ENCODE measurements around the gene MUC5AC.
"Not testable (repeated sequence)": the region's sequence is repeated elsewhere in the genome, so short reads cannot be mapped to it uniquely, and the experiment has no call there.

MUC5AC gene

DNA sequence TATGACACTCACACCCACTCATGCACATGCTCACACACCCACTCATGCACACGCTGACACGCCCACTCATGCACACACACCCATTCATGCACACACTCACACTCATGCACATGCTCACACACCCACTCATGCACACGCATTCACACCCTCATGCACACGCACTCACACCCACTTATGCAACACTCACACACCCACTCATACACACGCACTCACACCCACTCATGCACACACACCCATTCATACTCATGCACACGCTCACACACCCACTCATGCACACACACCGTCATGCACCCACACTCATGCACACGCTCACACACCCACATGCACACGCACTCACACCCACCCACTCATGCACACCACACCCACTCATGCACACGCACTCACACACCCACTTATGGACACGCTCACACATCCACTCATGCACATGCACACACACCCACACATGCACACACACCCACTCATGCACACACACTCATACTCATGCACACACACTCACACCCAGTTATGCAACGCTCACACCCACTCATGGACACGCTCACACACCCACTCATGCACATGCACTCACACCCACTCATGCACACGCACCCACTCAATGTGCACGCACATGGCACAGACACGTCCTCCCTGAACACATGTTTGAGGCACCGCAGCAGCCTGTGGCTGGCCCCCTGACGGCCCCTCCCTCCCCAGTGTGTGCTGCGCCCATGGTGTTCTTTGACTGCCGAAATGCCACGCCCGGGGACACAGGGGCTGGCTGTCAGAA lies 17.9 kb downstream of the MUC5AC start:
- no peak for DNase-seq (ENCODE audit: low read depth in 2 of 2)

DNA sequence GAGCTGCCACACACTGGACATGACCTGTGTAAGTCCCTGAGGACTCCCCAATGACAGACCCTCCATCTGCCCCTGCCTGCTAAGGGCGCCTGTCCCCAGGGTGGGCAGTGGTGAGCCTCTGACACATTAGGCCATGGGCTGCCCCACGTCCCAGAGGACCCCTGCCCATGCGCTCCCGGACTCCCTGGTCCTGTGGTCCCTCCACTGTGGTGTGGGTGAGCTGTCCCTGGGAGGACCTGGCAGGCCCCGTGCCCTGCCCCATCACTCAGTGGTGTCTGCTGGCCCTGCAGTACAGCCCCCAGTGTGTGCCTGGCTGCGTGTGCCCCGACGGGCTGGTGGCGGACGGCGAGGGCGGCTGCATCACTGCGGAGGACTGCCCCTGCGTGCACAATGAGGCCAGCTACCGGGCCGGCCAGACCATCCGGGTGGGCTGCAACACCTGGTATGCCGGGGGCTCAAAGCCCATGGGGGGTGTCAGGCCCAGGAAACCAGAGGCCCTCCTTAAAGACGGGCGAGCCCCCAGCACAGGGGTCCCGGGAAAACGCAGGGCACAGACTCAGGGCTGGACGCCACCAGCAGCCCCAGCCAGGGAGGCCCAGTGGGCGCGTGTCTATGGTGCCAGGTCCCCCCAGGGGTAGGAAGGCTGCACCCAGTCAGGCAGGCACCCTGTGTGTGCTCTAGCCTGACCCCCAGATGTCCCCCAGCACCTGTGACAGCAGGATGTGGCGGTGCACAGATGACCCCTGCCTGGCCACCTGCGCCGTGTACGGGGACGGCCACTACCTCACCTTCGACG lies 18.7 kb downstream of the MUC5AC start:
- no peak for DNase-seq (ENCODE audit: low read depth in 2 of 2)

DNA sequence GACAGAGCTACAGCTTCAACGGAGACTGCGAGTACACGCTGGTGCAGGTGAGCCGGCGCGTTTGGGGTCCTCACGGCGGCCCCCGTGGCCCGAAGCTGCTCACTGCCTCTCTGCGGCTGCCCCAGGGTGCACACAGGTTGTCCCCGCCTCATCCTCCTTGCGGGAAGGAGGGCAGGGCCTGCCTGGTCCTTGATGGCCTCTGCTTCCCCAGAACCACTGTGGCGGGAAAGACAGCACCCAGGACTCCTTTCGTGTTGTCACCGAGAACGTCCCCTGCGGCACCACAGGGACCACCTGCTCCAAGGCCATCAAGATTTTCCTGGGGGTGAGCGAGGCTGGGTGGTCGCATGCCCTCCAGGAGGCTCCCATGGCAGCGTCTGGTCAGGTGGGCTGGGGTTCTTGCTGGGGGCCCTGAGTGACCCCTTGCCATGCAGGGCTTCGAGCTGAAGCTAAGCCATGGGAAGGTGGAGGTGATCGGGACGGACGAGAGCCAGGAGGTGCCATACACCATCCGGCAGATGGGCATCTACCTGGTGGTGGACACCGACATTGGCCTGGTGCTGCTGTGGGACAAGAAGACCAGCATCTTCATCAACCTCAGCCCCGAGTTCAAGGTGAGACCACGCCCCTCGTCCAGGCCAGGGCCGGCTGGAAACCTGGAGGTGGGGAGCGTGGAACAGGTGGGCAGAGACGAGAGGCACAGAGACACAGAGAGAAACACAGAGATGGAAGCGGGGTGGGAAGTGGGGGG lies 19.4 kb downstream of the MUC5AC start:
- DNase-seq (ENCODE audit: low read depth in 2 of 2), result no peak

DNA sequence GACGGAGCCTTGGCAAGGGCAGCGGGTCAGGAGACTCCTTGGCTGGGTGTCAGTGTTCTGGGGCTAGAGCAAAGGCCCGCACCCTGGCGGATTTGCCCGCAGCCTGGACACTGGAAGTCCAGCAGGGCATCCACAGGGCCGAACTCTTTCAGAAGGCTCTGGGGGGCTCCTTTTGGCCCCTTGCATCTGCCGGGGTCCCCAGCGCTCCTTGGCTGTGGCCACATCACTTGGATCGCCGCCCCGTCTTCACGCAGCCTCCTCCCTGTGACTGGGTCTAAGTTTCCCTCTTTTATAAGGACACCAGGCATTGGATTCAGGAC lies 20.0 kb downstream of the MUC5AC start:
- no peak for DNase-seq (ENCODE audit: low read depth in 2 of 2)

DNA sequence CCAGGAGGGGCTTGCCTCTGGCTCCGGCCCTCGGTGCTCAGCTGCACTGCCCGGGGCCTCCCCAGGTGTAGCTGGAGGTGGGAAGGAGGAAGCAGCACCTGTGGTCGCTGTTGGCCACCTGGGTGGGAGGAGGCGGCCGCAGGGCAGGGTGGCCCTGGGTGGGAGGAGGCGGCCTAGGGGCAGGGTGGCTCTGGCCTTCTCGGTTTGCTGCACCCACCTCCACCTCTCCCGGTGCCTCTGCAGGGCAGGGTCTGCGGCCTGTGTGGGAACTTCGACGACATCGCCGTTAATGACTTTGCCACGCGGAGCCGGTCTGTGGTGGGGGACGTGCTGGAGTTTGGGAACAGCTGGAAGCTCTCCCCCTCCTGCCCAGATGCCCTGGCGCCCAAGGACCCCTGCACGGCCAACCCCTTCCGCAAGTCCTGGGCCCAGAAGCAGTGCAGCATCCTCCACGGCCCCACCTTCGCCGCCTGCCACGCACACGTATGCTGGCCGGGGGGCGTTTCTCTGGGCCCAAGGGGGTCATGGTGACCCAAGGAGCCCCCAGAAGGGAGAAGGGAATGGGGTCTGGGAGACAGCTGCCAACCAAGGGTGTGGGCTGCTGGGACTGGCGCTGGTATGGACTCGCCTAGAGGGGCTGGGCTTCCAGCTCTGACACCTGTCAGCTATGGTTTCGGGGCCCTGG lies 20.6 kb downstream of the MUC5AC start:
- no peak for DNase-seq (ENCODE audit: low read depth in 2 of 2)

DNA sequence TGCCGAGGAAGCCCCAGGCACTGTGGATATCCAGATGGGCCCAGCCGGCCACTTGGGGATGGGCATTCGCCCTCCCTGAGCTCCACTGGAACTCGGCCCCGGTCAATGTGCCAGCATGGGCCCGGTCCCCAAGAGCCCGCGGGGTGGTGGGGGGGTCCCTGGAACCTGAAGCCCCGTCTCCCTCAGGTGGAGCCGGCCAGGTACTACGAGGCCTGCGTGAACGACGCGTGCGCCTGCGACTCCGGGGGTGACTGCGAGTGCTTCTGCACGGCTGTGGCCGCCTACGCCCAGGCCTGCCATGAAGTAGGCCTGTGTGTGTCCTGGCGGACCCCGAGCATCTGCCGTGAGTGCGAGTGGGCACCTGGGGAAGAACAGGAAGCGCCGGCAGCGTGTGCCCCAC lies 21.2 kb downstream of the MUC5AC start:
- no peak for DNase-seq (ENCODE audit: low read depth in 2 of 2)

DNA sequence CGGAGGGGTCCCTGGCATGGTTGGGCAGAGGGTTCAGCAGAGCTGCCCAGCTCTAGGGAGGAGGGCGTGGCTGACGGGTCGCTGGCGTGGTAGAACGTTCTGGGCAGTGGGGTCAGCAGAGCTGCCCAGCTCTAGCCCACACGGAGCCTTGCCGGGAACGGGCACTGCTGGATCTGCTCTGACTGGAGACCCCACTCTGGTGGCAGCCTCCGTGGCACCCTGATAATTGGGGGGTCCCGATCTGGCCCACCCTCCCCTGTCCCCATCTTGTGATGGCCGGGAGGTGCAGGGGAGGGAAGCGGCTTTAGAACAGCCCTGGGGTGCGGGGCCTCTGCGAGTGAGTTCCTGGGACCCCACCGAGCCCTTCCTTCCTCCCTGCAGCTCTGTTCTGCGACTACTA lies 21.9 kb downstream of the MUC5AC start:
- no peak for DNase-seq (ENCODE audit: low read depth in 2 of 2)

DNA sequence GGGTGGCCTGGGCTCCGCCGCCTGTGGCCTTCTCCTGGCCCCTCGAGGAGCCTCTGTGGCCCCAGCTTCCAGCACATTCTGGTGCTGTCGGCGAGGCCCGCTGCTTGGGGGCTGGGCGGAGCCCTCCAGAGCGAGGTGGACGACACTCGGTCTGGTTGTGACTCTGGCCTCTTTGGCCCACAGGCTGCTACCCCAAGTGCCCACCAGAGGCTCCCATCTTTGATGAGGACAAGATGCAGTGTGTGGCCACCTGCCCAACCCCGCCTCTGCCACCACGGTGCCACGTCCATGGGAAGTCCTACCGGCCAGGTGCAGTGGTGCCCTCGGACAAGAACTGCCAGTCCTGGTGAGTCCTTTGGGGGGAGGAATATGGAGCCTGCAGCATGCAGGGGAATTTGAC lies 22.4 kb downstream of the MUC5AC start:
- DNase-seq (ENCODE audit: low read depth in 2 of 2), result no peak

DNA sequence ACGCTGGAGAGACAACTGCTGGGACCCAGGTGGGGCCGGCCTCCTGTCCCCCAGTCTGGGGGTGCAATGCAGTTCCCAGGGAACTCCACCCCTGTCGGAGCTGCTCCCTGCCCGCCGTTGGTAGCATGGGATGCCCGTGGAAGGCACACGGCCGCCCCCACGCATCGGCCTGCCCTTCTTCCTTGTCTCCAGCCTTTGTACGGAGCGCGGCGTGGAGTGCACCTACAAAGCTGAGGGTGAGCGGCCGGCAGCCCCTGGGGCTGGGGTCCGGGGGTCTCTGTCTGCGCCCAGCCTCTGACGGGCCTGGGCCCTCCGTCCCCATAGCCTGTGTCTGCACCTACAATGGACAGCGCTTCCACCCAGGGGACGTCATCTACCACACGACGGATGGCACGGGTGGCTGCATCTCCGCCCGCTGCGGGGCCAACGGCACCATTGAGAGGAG lies 23.2 kb downstream of the MUC5AC start:
- DNase-seq (ENCODE audit: low read depth in 2 of 2), result no peak

DNA sequence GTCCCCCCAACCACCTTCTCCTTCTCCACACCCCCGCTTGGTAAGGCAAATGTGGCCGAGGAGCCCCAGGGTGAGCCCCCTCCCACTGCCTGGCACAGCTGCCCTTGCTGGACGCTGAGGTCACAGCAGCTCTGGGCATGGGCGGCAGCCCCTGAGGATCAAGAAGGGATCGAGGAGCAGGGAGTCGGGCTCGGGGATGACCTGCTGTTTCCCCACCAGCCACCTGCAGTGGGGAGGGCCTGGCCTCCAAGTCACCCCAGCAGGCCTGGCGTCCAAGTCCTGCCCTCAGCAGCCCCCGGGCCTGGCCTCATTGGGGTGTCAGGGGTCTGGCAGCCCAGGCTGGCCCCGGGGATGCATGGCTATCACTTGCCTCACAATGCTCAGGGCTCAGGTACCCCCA lies 23.7 kb downstream of the MUC5AC start:
- DNase-seq (ENCODE audit: low read depth in 2 of 2), result no peak

DNA sequence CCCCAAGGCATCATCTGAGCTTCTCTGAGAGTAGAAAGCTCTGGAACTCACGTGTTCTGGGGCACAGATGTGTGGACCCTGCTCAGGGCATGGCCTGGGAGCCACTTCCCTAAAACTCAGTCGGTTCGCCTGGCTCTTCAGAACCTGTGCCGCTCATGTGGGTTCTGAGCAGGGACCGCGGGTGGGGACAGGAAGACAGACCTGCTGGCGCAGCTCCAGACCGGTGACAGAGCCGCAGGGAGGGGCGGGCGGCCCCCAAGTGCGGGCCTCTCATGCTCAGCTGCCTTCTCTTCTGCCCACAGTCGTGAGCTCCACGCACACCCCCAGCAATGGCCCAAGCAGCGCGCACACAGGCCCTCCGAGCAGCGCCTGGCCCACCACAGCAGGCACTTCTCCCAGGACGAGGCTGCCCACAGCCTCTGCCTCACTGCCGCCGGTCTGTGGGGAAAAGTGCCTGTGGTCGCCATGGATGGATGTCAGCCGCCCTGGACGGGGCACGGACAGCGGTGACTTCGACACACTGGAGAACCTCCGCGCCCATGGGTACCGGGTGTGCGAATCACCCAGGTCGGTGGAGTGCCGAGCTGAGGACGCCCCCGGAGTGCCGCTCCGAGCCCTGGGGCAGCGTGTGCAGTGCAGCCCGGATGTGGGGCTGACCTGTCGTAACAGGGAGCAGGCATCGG lies 24.2 kb downstream of the MUC5AC start:
- no peak for DNase-seq (ENCODE audit: low read depth in 2 of 2)

DNA sequence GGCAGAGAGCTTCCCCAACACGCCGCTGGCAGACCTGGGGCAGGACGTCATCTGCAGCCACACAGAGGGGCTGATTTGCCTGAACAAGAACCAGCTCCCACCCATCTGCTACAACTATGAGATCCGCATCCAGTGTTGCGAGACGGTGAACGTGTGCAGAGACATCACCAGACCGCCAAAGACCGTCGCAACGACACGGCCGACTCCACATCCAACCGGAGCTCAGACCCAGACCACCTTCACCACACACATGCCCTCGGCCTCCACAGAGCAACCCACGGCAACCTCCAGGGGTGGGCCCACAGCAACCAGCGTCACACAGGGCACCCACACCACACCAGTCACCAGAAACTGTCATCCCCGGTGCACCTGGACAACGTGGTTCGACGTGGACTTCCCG lies 26.4 kb downstream of the MUC5AC start:
- DNase-seq (ENCODE audit: low read depth in 2 of 2), result not testable (repeated sequence)

DNA sequence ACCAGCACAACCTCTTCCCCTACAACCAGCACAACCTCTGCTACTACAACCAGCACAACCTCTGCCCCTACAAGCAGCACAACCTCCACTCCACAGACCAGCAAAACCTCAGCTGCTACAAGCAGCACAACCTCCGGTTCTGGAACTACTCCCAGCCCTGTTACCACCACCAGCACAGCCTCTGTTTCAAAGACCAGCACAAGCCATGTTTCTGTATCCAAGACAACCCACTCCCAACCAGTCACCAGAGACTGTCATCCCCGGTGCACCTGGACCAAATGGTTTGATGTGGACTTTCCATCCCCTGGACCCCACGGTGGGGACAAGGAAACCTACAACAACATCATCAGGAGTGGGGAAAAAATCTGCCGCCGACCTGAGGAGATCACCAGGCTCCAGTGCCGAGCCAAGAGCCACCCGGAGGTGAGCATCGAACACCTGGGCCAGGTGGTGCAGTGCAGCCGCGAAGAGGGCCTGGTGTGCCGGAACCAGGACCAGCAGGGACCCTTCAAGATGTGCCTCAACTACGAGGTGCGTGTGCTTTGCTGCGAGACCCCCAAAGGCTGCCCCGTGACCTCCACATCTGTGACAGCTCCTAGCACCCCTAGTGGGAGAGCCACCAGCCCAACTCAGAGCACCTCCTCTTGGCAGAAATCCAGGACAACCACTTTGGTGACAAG lies 30.8 kb downstream of the MUC5AC start:
- not testable (repeated sequence) for DNase-seq (ENCODE audit: low read depth in 2 of 2)

DNA sequence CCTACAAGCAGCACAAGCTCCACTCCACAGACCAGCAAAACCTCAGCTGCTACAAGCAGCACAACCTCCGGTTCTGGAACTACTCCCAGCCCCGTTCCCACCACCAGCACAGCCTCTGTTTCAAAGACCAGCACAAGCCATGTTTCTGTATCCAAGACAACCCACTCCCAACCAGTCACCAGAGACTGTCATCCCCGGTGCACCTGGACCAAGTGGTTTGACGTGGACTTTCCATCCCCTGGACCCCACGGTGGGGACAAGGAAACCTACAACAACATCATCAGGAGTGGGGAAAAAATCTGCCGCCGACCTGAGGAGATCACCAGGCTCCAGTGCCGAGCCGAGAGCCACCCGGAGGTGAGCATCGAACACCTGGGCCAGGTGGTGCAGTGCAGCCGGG lies 32.1 kb downstream of the MUC5AC start:
- not testable (repeated sequence) for DNase-seq (ENCODE audit: low read depth in 2 of 2)

DNA sequence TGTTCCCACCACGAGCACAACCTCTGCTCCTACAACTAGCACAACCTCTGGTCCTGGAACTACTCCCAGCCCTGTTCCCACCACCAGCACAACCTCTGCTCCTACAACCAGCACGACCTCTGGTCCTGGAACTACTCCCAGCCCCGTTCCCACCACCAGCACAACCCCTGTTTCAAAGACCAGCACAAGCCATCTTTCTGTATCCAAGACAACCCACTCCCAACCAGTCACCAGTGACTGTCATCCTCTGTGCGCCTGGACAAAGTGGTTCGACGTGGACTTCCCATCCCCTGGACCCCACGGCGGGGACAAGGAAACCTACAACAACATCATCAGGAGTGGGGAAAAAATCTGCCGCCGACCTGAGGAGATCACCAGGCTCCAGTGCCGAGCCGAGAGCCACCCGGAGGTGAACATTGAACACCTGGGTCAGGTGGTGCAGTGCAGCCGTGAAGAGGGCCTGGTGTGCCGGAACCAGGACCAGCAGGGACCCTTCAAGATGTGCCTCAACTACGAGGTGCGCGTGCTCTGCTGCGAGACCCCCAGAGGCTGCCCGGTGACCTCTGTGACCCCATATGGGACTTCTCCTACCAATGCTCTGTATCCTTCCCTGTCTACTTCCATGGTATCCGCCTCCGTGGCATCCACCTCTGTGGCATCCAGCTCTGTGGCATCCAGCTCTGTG lies 34.2 kb downstream of the MUC5AC start:
- DNase-seq (ENCODE audit: low read depth in 2 of 2), result not testable (repeated sequence)

DNA sequence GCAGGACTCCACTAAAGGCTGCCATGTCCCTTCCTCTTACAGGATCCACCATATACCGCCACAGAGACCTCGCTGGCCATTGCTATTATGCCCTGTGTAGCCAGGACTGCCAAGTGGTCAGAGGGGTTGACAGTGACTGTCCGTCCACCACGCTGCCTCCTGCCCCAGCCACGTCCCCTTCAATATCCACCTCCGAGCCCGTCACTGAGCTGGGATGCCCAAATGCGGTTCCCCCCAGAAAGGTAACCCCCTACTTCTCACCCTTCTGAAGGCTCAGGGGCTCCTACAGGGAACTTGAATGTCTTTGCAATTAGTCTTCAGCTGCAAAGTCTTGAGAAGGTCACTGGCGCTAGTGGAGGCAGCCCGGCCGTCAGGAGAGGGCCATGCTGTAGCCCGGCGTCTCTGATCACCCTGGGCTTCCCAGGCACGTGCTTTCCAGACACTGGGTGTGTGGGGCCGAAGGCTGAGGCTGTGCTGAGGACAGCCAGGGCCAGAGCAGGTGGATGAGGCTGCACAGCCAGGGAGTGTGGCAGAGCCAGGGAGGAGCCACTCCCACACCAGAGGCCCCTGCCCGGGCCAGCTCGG lies 35.1 kb downstream of the MUC5AC start:
- DNase-seq (ENCODE audit: low read depth in 2 of 2), result no peak

DNA sequence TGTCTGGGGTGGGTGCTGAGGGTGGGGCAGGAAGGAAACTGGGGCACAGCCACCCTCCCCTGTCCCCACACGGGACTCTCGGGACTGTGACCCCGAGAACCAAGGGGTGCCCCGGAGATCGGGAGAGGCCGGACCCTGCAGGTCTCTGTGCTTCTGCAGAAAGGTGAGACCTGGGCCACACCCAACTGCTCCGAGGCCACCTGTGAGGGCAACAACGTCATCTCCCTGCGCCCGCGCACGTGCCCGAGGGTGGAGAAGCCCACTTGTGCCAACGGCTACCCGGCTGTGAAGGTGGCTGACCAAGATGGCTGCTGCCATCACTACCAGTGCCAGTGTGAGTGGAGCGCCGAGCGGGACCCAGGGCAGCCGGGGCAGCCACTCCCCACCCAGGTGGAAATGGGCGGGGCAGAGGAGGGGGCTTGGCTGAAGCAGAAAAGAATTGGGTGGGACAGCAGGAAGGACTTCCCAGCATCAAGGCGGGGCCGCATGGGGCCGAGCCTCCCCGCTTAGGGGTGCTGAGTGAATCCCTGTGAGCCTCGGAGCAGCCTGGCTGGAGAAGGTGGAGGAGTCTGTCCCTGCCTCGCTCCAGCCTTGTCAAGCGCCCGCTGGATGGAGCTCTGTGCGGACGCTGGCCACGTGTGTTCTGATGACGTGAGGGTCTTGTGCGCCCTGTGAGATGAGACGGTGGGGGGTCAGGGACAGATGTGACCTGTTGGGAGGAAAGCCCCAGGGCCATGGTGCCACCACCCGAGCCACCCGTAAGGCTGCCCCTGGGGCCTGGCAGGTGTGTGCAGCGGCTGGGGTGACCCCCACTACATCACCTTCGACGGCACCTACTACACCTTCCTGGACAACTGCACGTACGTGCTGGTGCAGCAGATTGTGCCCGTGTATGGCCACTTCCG lies 35.8 kb downstream of the MUC5AC start:
- DNase-seq (ENCODE audit: low read depth in 2 of 2), result no peak

DNA sequence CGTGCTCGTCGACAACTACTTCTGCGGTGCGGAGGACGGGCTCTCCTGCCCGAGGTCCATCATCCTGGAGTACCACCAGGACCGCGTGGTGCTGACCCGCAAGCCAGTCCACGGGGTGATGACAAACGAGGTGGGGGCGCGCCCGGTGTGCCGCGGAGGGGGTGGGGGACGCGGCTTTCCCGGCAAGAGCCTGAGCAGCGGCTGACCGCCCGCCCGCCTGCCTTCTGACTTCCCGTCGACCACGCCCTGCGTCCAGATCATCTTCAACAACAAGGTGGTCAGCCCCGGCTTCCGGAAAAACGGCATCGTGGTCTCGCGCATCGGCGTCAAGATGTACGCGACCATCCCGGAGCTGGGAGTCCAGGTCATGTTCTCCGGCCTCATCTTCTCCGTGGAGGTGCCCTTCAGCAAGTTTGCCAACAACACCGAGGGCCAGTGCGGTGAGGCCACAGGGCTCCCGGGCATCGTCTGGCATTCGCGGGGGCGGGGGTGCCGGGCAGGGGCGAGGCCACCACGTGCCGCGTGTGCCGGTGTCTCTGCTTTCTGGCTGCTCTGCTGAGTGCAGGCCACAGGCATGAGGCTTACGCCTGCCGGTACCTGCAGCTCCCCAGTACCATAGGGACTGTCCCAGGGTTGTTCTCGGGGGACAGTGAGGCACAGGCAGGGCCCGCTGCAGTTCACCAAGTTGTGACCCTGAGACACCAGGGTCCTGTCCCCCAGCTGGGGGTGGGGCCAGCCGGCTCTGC lies 36.7 kb downstream of the MUC5AC start:
- DNase-seq (ENCODE audit: low read depth in 2 of 2), result no peak
